Endothelial cell of umbilical vein (primary cell): ENCODE data around the gene OVOL3.

Source experiments
- EZH2 ChIP-seq: IDR thresholded peaks from 2 replicates; pipeline ENCODE4 v1.6.1; 2012; ENCODE audit warnings: borderline replicate concordance, low read depth, mild to moderate bottlenecking, moderate library complexity, low read length, inconsistent platforms; ENCODE audit not compliant: severe bottlenecking
- MYC ChIP-seq: IDR thresholded peaks from one replicate; pipeline ENCODE4 v1.6.1; 2011; ENCODE audit warnings: mild to moderate bottlenecking, low read depth, low read length
- POLR2AphosphoS5 ChIP-seq: IDR thresholded peaks from 2 replicates; pipeline ENCODE4 v1.6.1; 2012; ENCODE audit warnings: low read depth, mild to moderate bottlenecking, control low read depth, low read length, moderate library complexity; ENCODE audit not compliant: insufficient read depth
- TF ChIP-seq, protein P1 (sequence below), 2 donors: IDR thresholded peaks; 1 replicate in 1 of 2; 2 replicates in 1 of 2; pipeline ENCODE4 v1.5.1; 2011; ENCODE audit warnings: low read length in 2 of 2, mild to moderate bottlenecking in 2 of 2, moderate library complexity in 2 of 2, control low read depth in 1 of 2, inconsistent platforms in 1 of 2, low read depth in 1 of 2; ENCODE audit not compliant: insufficient read depth in 1 of 2; ENCODE audit errors: extremely low read depth in 1 of 2

DNA sequence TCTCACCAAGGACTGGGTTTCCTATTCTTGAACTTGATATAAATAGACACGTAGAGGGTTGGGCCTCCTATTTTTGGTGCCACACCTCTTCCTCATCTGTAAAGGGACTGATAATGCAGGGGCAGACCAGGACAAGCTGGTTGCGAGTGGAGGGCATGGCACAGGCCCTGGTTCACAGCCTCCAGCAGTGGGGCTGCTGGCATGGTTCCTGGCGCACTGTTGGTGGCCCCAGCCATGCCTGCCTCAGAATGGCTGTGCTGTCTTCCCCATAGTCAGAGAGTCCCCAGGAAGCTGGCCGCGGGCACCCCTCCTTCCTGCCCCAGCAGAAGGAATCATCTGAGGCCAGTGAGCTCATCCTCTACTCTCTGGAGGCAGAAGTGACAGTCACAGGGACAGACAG lies 10.5 kb upstream of the OVOL3 start:
- no peak for TF ChIP-seq MYC
- TF ChIP-seq, protein P1, sequence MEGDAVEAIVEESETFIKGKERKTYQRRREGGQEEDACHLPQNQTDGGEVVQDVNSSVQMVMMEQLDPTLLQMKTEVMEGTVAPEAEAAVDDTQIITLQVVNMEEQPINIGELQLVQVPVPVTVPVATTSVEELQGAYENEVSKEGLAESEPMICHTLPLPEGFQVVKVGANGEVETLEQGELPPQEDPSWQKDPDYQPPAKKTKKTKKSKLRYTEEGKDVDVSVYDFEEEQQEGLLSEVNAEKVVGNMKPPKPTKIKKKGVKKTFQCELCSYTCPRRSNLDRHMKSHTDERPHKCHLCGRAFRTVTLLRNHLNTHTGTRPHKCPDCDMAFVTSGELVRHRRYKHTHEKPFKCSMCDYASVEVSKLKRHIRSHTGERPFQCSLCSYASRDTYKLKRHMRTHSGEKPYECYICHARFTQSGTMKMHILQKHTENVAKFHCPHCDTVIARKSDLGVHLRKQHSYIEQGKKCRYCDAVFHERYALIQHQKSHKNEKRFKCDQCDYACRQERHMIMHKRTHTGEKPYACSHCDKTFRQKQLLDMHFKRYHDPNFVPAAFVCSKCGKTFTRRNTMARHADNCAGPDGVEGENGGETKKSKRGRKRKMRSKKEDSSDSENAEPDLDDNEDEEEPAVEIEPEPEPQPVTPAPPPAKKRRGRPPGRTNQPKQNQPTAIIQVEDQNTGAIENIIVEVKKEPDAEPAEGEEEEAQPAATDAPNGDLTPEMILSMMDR (IDR thresholded peaks at IDR 0.05; ENCODE audit: extremely low read depth in 1 of 2, insufficient read depth in 1 of 2, low read depth in 1 of 2, low read length in 2 of 2): no peak
- TF ChIP-seq POLR2AphosphoS5: no peak
- no peak for TF ChIP-seq EZH2
